Fibroblast of pulmonary artery (primary cell): ENCODE data around the gene PARL.

Experiments
- DNase-seq: peaks from one replicate; pipeline ENCODE4 v3.0.0-alpha.2; 2010; ENCODE audit warnings: low read depth
- H3K4me3 ChIP-seq: replicated peaks from 2 replicates; pipeline ENCODE4 v1.5.1; 2011; ENCODE audit warnings: low read depth, mild to moderate bottlenecking, control low read depth, low read length, moderate library complexity
- TF ChIP-seq, protein P1 (sequence below): IDR thresholded peaks from 2 replicates; pipeline ENCODE4 v1.5.1; 2011; ENCODE audit warnings: mild to moderate bottlenecking, control low read depth, low read length, inconsistent platforms; ENCODE audit errors: missing control alignments

PARL gene

DNA sequence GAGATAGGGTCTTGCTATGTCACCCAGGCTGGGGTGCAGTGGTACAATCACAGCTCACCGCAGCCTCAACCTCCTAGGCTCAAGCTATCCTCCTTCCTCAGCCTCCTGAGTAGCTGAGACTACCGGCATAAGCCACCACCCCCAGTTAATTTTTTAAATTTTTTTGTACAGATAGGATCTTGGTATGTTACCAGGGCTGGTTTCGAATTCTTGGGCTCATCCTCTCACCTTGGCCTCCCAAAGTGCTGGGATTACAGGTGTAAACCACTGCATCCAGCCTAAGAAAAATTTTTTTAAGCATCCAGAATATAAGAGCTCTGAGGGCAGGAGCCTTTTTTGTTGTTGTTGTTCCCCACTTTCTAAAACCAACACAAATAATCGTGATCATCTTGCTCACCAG is 44.9 kb downstream of the PARL start:
- TF ChIP-seq, protein P1, sequence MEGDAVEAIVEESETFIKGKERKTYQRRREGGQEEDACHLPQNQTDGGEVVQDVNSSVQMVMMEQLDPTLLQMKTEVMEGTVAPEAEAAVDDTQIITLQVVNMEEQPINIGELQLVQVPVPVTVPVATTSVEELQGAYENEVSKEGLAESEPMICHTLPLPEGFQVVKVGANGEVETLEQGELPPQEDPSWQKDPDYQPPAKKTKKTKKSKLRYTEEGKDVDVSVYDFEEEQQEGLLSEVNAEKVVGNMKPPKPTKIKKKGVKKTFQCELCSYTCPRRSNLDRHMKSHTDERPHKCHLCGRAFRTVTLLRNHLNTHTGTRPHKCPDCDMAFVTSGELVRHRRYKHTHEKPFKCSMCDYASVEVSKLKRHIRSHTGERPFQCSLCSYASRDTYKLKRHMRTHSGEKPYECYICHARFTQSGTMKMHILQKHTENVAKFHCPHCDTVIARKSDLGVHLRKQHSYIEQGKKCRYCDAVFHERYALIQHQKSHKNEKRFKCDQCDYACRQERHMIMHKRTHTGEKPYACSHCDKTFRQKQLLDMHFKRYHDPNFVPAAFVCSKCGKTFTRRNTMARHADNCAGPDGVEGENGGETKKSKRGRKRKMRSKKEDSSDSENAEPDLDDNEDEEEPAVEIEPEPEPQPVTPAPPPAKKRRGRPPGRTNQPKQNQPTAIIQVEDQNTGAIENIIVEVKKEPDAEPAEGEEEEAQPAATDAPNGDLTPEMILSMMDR = no peak
- no peak for DNase-seq

DNA sequence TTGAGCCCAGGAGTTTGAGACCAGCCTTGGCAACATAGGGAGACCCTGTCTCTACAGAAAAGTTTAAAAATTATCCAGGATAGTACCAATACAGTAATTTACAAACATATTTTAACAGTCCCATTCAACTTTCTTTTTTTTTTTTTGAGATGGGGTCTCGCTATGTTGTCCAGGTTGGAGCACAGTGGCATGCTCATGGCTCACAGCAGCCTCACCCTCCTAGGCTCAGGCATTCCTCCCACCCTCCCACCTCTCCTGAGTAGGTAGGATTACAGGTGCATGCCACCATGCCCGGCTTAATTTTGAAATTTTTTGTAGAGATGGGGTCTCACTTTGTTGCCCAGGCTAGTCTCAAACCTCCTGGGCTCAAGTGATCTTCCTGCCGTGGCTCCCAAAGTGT is 46.8 kb downstream of the PARL start:
- TF ChIP-seq, protein P1 = no peak
- no peak overlapping the region for H3K4me3 ChIP-seq
- DNase-seq = no peak

More for the DNA sequence above, 44.9 kb downstream of the PARL start:
- H3K4me3 ChIP-seq = no peak overlapping the region

DNA sequence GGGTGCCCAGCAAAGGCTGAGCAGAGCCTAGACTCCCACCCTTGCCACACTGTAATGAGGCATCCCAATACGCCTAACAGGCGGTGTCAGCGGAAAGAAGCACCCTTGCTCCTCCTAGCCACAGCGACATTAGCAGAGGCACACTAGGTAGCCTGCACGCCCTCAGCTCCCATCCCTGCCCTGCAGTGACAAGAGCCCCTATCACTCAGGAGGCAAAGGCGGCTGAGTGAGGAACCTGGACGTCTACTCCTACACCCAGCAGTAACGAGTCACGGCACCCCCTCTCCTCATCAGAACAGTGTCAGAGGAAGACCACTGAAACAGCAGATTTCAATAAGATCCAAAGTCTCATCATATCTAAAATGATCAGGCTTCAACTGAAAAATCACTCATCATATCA is 47.3 kb downstream of the PARL start:
- H3K4me3 ChIP-seq = no peak overlapping the region
- no peak for DNase-seq
- TF ChIP-seq, protein P1 = no peak

DNA sequence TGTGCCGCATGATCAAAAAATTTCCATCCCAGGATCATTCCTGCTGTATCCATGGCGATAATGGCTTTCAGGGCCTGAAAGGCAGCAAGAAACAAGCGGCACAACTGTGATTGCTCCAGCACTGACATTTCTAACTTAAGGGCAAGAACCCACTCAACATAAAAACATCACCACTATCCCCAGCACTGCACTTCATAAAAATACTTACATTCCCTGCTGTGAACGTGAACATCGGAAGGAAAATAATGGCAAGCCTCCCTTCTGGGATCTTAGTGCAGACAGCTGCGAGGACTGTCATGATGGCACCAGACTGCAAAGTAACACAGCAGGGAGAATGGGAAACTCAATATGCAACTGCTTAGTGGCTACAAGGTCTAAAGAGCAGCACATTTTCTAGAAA is 51.2 kb downstream of the PARL start:
- DNase-seq = no peak
- TF ChIP-seq, protein P1 = no peak
- no peak overlapping the region for H3K4me3 ChIP-seq

DNA sequence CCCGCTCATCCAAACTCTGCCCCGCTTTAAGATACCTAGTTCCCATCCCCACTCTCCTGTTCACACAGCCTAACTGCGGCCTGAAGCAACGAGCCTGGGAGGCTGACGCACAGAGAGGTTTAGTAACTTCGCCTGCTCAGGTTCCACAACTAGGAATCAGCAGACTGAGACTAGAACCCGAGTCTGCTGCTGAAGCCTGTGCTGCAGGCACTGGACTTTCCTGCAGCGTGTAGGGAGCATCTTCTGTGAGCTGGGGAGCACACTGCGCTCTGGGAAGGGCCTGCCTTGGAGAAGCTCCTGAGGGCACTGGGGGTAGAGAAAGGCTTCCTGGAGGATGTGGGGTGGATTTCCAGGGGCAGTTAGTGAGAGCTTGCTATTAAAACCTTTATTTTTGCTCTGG is 54.5 kb downstream of the PARL start:
- no peak overlapping the region for H3K4me3 ChIP-seq
- TF ChIP-seq, protein P1 = no peak
- no peak for DNase-seq

DNA sequence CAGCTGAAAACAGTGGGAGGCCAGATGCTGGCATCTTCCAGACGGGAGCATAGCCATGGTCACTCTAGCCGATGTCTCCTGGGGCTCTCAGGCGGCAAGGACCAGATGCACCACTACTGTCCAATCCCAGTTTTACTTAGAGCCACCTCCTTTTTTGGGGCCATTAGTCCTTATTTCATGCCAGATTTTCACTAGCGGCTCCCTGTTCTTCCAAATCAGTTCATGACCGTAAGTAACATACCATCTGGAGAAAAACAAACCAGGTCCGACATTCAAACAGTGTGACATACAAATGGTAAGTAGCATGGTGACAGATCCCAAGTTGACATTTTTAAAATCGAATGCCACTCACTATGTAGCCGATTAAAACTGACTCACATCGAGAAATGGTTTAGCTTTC is 55.2 kb downstream of the PARL start:
- H3K4me3 ChIP-seq = no peak overlapping the region
- TF ChIP-seq, protein P1 = no peak
- no peak for DNase-seq

DNA sequence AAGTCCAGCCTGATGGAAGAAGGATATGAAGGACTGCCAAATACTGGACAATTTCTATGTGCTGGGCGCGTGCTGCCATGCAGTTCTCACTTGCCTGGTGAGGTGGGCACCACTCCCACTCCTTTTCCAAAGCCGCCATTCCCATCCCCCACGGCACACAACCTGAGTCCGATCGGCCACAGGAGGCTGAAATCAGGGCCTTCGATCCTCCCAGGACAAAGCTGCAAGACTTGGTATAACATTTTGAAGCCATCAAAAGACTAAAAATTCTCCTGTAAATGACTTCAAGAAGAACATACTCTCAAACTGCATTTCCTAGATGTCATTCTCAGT is 56.2 kb downstream of the PARL start:
- TF ChIP-seq, protein P1 = no peak
- no peak for DNase-seq
- H3K4me3 ChIP-seq = no peak overlapping the region
